Fibroblast of skin of back (primary cell): ENCODE data around the gene P3H2.
A peak's percentile ranks its signal among the peaks of the same experiment; 100 is the strongest.

ENCODE experiments used
- DNase-seq: peaks from one replicate; pipeline ENCODE4 v3.0.0-alpha.2; 2013

The P3H2 gene

GRCh38 chr3:190053919-190054672, 66.6 kb downstream of the P3H2 start:
- peak; percentile 95 for DNase-seq

DNA sequence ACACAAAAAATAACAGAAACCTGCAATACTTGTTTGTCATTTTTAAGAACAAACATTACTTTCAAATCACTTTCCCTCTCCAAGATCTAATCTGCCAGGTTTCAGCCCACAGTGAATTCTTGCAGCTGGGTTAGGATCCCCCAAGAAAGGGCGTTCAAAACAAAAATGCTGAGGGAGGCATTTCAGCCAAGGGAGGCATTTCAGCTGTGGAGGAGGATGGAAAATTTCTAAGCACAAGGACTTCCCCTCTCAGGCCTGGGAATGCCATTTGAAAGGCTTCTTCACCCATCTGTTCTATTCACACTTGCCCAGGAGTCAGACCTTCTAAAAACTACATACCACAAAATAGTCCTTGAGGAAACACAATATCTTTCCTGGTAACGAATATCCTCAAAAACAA, 69.1 kb downstream of the P3H2 start:
- DNase-seq, result no peak

- peak; percentile 81 for DNase-seq
These were observed 71.7 kb downstream of the P3H2 start for GRCh38 chr3:190048932-190049441.

GRCh38 chr3:190044974-190045373, 75.7 kb downstream of the P3H2 start:
- no peak for DNase-seq

- peak; percentile 54 for DNase-seq
These were observed 76.6 kb downstream of the P3H2 start for GRCh38 chr3:190044142-190044541.

GRCh38 chr3:190043741-190044140, 77.0 kb downstream of the P3H2 start:
- DNase-seq, result no peak

DNA sequence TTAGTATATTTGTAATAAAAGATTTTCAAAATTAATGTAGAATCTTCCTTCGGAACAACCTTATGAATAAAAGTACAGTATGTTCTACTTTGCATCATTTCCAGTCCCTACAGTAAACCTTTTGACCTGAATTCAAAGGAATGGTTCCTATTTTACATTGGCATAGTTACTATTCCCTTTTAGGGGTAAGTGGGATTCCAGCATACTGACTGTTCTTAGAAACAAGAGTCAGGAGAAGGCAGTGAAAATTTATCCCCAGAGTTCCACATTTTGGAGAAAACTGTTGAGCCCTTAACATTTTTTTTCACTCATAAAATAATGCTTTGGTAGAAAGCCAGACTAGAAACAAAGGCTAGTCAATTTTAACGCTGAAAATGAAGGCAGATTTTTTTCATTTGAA, 78.1 kb downstream of the P3H2 start:
- DNase-seq, result no peak

GRCh38 chr3:190041333-190042041, 79.2 kb downstream of the P3H2 start:
- no peak for DNase-seq

GRCh38 chr3:190040145-190040544, 80.6 kb downstream of the P3H2 start:
- DNase-seq, result no peak

DNA sequence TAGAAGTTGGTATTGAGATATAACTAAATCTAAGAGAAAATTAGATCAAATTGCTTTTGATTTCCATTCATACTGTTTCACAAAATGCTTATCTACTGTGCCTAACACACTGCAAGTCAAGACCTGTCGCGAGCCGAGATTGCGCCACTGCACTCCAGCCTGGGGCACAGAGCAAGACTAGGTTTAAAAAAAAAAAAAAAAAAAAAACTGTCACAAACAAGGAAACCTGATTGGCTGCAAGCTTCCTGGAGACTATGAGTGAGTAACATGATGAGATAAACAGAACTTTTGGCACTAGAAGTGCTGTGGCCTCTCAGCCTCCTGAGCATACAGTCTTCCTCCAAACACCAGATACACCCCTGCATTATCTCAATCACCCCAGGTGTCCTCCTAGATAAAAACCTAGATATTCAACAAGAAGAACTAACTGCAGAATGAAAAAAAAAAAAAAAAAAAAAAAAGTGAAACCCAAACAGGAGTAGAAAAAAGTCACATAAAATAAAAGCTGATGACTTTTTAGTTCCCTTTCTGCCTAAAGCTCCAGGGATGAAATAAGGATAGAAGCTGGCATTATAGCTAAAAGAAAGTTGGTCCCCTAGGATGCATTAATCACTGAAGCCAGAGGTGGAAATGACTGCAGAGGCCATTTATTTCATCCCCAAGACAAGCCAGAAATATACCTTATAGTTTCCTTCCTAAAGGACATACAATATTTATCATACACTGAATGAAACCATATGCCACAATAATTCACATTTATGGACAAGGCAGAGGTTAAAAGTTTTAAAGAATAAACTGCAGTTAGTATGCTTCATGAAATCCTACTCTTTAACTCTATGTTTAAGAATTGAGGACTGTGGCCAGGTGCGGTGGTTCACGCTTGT, 82.4 kb downstream of the P3H2 start:
- peak; percentile 64 for DNase-seq

DNA sequence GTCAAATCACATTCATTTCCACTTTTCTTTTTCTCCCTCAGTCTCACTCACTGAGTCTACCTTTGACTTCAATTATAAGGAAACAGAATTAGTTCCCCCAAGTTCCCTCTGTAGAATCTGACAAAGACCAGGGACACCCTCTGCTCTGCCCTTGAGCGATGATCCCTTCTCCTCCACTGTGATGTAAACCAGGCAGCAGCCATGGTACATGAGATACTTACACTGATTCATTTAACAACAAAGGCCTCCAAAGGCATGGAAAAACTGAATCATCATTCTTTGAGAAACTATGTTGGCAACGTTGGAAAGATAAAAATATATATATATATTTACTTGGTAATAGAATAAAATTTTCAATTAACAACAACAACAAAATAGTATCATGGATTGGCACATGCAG, 84.1 kb downstream of the P3H2 start:
- peak; percentile 83 for DNase-seq

- no peak for DNase-seq
These were observed 86.3 kb downstream of the P3H2 start for GRCh38 chr3:190034446-190034845.

DNA sequence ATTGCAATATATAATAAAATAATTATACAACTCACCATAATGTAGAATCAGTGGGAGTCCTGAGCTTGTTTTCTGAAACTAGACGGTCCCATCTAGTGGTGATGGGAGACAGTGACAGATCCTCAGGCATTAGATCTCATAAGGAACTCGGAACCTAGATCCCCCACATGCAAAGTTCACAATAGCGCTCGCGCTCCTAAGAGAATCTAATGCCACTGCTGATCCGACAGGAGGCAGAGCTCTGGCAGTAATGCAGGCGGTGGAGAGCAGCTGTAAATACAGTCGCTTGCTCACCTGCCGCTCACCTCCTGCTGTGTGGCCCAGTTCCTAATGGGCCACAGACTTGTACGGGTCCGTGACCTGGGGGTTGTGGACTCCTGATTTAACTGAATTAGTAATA, 87.8 kb downstream of the P3H2 start:
- DNase-seq, result no peak

GRCh38 chr3:190031887-190032752, 88.6 kb downstream of the P3H2 start:
- DNase-seq, result peak; percentile 60

DNA sequence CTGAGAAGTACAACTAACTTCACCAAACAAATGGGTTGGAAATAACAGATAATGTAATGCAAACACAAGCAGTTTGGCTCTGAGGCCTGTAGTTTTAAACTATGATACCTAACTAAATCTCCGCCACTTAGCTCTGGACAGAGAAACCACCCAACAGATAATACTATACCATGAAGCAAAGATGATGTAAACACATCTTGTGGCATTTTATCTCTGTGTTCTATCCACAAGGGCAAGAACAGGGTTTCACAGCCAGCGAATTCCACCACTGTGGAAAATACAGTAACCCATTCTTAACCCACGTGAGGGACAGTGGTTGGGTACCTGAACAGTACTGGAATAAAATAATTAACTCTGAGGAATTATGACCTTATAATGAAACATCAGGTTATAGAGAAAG, 93.6 kb downstream of the P3H2 start:
- no peak for DNase-seq

GRCh38 chr3:190026154-190026553, 94.5 kb downstream of the P3H2 start:
- DNase-seq, result no peak

DNA sequence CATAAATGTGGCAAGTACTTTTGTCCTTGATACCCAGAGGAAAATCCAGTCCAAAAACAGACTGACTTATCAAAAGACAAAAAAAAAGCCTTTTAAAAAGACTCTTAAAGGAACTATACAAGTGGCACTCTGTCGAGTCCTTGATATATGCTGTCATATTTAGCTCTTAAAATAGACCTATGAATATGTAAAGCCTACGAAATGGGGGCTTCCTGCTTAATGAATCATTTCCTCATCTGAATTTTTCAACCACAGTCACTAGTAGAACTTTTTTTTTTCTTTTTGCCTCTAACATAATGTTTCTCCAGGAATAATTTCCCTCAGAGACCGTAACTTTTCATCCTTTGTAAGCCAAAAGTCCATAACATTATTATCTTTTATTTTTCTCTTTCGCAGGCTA, 95.8 kb downstream of the P3H2 start:
- peak; percentile 89 for DNase-seq

DNA sequence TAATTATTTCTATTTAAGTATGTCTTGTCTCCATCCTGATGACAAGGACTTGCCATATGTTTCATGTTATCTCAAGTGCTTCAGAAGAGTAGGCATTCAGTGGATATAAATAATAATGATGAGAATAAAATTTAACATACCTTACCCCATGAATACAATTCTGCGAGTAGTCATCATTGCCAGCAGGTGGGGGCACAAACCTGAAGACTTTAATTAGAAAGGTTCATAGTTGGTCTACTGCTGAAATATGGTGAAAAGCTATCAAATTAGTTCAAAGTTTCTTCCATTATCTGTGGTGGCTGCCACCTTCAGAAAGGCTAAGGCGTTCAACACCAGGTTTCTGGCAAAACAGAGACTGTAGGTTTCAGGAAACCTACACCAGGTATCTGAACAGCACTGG, 100.9 kb downstream of the P3H2 start:
- DNase-seq, result no peak

- DNase-seq, result peak; percentile 66
These were observed 101.7 kb downstream of the P3H2 start for GRCh38 chr3:190019006-190019405.

- DNase-seq, result no peak
These were observed 102.2 kb downstream of the P3H2 start for GRCh38 chr3:190018460-190018859.

GRCh38 chr3:190017521-190018288, 103.0 kb downstream of the P3H2 start:
- DNase-seq, result peak; percentile 85
